Retinal pigment epithelial cell (primary cell): ENCODE results near the gene KCNK13.

Experiments used
- DNase-seq: peaks from one replicate; pipeline ENCODE4 v3.0.0-alpha.2; 2010; ENCODE audit warnings: low read depth
- H3K4me3 ChIP-seq: 2 replicates; pipeline ENCODE4 v1.5.1; 2011; ENCODE audit warnings: mild to moderate bottlenecking, low read length, control low read depth, moderate library complexity
- TF ChIP-seq, protein P1 (sequence below): conservative IDR thresholded peaks from 2 replicates; pipeline ENCODE4 v1.5.1; 2011; ENCODE audit warnings: low read depth, low read length, control low read depth, inconsistent platforms

The KCNK13 gene

GRCh38 chr14:90179357-90179756 lies 117.6 kb downstream of the KCNK13 start:
- TF ChIP-seq, protein P1, sequence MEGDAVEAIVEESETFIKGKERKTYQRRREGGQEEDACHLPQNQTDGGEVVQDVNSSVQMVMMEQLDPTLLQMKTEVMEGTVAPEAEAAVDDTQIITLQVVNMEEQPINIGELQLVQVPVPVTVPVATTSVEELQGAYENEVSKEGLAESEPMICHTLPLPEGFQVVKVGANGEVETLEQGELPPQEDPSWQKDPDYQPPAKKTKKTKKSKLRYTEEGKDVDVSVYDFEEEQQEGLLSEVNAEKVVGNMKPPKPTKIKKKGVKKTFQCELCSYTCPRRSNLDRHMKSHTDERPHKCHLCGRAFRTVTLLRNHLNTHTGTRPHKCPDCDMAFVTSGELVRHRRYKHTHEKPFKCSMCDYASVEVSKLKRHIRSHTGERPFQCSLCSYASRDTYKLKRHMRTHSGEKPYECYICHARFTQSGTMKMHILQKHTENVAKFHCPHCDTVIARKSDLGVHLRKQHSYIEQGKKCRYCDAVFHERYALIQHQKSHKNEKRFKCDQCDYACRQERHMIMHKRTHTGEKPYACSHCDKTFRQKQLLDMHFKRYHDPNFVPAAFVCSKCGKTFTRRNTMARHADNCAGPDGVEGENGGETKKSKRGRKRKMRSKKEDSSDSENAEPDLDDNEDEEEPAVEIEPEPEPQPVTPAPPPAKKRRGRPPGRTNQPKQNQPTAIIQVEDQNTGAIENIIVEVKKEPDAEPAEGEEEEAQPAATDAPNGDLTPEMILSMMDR: no peak
- H3K4me3 ChIP-seq: no peak overlapping the region
- no peak for DNase-seq

GRCh38 chr14:90179809-90180779 lies 118.3 kb downstream of the KCNK13 start:
- TF ChIP-seq, protein P1: no peak
- DNase-seq: no peak
- H3K4me3 ChIP-seq: no peak overlapping the region

DNA sequence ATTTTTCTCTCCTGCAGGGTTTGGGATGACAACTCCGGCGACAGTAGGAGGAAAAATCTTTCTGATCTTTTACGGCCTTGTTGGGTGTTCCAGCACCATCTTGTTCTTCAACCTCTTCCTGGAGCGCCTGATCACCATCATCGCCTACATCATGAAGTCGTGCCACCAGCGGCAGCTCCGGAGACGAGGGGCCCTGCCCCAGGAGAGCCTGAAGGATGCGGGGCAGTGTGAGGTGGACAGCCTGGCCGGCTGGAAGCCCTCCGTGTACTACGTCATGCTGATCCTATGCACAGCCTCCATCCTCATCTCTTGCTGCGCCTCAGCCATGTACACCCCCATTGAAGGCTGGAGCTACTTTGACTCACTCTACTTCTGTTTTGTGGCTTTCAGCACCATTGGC lies 122.3 kb downstream of the KCNK13 start:
- H3K4me3 ChIP-seq: no peak overlapping the region
- DNase-seq: no peak
- TF ChIP-seq, protein P1: no peak

DNA sequence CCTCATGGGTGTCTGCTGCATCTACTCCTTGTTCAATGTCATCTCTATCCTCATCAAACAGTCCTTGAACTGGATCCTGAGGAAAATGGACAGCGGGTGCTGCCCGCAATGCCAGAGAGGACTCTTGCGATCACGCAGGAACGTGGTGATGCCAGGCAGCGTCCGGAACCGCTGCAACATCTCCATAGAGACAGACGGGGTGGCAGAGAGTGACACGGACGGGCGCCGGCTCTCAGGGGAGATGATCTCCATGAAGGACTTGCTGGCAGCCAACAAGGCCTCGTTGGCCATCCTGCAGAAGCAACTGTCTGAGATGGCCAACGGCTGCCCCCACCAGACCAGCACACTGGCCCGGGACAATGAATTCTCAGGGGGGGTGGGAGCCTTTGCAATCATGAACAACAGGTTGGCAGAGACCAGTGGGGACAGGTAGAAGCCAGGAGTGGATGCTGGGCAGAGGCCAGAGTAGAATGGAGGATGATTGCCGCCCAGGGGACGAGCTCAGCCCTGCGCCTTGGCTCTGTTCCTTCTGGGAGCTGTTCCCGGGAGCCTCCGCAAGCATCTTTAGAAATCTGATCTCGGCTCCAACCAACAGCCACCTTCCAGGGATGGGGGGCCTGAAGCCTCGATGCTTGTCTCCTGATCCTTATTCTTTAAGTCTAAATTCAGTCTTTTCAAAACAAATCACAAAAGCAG lies 122.9 kb downstream of the KCNK13 start:
- DNase-seq: no peak
- TF ChIP-seq, protein P1: no peak
- H3K4me3 ChIP-seq: no peak overlapping the region

DNA sequence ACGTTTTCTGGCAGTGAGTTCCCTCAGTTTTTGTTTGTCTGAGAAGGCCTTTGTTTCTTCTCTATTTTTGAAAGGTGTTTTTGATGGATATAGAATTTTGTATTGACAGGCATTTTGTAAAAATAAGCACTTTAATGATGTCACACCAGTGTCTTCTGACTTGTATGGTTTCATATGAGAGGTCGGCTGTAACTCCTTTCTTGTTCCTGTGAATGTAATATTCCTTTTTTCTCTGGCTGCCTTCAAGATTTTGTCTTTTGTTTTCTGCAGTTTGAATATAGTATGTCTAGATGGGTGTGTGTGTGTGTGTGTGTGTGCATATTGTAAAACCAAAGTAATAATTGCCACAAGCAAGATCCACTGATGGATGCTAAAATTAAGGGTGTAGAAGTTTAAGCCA lies 126.8 kb downstream of the KCNK13 start:
- no peak overlapping the region for H3K4me3 ChIP-seq
- DNase-seq: no peak
- TF ChIP-seq, protein P1: no peak

DNA sequence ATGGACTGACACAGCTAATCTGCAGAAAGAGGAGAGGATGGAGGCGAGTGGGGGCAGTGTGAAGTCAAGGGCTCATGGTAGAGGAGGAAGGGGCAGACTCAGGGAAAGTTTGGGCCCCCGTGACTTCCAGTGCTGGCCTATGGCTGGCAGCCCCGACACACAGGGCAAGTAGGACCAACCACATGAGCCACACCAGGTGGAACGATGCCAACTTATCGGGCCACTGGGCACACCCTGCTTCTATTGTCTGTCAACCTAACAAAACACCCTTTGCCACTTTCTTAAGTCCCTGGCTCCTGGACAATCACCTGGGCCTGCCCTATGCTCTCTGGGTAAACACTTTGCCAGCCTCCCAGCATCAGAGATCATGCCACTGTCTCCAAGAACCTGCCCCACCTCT lies 129.4 kb downstream of the KCNK13 start:
- H3K4me3 ChIP-seq: no peak overlapping the region
- TF ChIP-seq, protein P1: no peak
- DNase-seq: no peak
